ENCODE measurements around the gene PARD3B.

DNA sequence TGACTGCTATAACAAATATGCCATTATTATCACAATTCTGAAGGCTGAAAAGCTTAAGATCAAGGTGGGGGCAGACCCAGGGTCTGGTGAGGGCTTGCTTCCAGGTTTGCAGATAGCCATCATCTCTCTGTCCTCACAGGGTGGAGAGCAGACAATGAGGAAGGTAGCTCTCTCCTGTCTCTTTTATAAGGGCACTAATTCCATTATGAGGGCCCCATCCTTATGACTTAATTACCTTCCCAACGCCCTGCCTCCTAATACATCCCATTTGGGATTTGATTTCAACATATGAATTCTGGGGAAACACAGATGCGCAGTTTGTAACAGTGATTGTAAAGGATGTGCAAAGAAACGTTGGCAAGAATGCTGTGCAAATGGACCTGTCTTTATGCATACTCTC, 44.8 kb downstream of the PARD3B start:
- TF ChIP-seq CTCF (conservative IDR thresholded peaks at IDR 0.05; ENCODE audit: low read depth, low read length): no peak
- TF ChIP-seq EZH2phosphoT487 (IDR thresholded peaks at IDR 0.05; ENCODE audit: borderline replicate concordance, low read length): no peak

All from PC-3 (cell line).